Activated gamma-delta T cell treated with Interleukin-2 at 50 U/mL for 16 hours (primary cell): ENCODE measurements around the gene WDR35.
"Not testable (repeated sequence)": the region's sequence is repeated elsewhere in the genome, so short reads cannot be mapped to it uniquely, and the experiment has no call there.

Experiments used
- DNase-seq: peaks from one replicate; pipeline ENCODE4 v3.0.0-alpha.2; 2020

Gene WDR35

GRCh38 chr2:19936203-19936602 is 53.7 kb downstream of the WDR35 start:
- DNase-seq = no peak

GRCh38 chr2:19933351-19933981 is 56.4 kb downstream of the WDR35 start:
- no peak for DNase-seq

GRCh38 chr2:19932928-19933327 is 57.0 kb downstream of the WDR35 start:
- no peak for DNase-seq

GRCh38 chr2:19929226-19929625 is 60.7 kb downstream of the WDR35 start:
- no peak for DNase-seq

GRCh38 chr2:19927816-19928215 is 62.1 kb downstream of the WDR35 start:
- DNase-seq = not testable (repeated sequence)

GRCh38 chr2:19924526-19924925 is 65.4 kb downstream of the WDR35 start:
- DNase-seq = not testable (repeated sequence)

- DNase-seq = not testable (repeated sequence)
These were observed 67.7 kb downstream of the WDR35 start for GRCh38 chr2:19922188-19922587.

- no peak for DNase-seq
These were observed 73.4 kb downstream of the WDR35 start for GRCh38 chr2:19916385-19916950.

GRCh38 chr2:19914266-19914975 is 75.5 kb downstream of the WDR35 start:
- no peak for DNase-seq

GRCh38 chr2:19911808-19912509 is 77.9 kb downstream of the WDR35 start:
- DNase-seq = no peak

GRCh38 chr2:19902216-19902740 is 87.6 kb downstream of the WDR35 start:
- no peak for DNase-seq

GRCh38 chr2:19901442-19902215 is 88.3 kb downstream of the WDR35 start, which contains the start of gene TTC32:
Gene TTC32, minus strand, starts transcription at chr2:19901983. Its CDS starts 129 bp downstream, at chr2:19901854.
- peak; percentile 92 for DNase-seq

GRCh38 chr2:19900931-19901441 is 88.9 kb downstream of the WDR35 start:
- no peak for DNase-seq

GRCh38 chr2:19899985-19900930 is 89.6 kb downstream of the WDR35 start:
- peak; percentile 10 for DNase-seq

- no peak for DNase-seq
These were observed 91.1 kb downstream of the WDR35 start for GRCh38 chr2:19898592-19899329.

- DNase-seq = no peak
These were observed 92.2 kb downstream of the WDR35 start for GRCh38 chr2:19897623-19898245.

GRCh38 chr2:19895535-19895934 is 94.4 kb downstream of the WDR35 start:
- DNase-seq = no peak

GRCh38 chr2:19894134-19894792 is 95.6 kb downstream of the WDR35 start:
- no peak for DNase-seq

- no peak for DNase-seq
These were observed 96.3 kb downstream of the WDR35 start for GRCh38 chr2:19893520-19894133.
